ENCODE data around the gene EPS8.

Gene EPS8

DNA sequence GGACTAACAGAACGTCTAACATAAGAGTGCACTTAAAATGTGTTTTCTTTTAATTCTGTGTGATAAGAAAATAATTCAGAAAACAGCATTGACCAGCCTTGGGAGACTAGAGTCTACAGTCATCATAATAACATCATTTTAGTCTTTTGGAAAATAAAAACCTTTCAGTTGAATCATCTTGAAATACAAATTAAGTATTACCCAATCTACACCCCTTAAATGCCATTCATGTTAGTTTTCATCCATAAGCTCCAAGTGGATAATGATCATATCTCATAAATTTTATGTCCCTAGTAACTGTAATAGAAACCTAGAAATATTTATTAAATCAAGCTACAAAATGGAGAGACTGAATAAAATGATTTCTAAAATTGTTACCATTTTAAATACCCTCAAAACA, 32.4 kb downstream of the EPS8 start:
- Histone ChIP-seq H3K36me3 (replicated peaks; ENCODE audit: insufficient read depth, low read length) (no peaks in the 10 kb centered on the region), H3K27me3 (replicated peaks; ENCODE audit: insufficient read depth, low read length) (no peaks in the 10 kb centered on the region), H3F3A (ENCODE audit: insufficient read depth, low read length) (no peaks in the 10 kb centered on the region), H3K79me2 (ENCODE audit: low read length) (no peaks in the 10 kb centered on the region), H3K4me3 (ENCODE audit: low read length) (no peak overlapping the region), H3K9me3 (replicated peaks; ENCODE audit: insufficient read depth, low read length) (no peaks in the 10 kb centered on the region), H3K4me1 (ENCODE audit: low read length) (no peaks in the 10 kb centered on the region), H3K9me2 (replicated peaks; ENCODE audit: insufficient read depth, low read length) (no peaks in the 10 kb centered on the region), H3K4me2 (ENCODE audit: low read depth, low read length) (no peak overlapping the region), H3K27ac (ENCODE audit: low read length) (no peak overlapping the region), H4K20me1 (ENCODE audit: insufficient read depth, low read length) (no peaks in the 10 kb centered on the region), H2AFZ (ENCODE audit: low read length) (no peak overlapping the region), H3K9ac (ENCODE audit: low read length) (no peak overlapping the region)
- TF ChIP-seq, protein P1, sequence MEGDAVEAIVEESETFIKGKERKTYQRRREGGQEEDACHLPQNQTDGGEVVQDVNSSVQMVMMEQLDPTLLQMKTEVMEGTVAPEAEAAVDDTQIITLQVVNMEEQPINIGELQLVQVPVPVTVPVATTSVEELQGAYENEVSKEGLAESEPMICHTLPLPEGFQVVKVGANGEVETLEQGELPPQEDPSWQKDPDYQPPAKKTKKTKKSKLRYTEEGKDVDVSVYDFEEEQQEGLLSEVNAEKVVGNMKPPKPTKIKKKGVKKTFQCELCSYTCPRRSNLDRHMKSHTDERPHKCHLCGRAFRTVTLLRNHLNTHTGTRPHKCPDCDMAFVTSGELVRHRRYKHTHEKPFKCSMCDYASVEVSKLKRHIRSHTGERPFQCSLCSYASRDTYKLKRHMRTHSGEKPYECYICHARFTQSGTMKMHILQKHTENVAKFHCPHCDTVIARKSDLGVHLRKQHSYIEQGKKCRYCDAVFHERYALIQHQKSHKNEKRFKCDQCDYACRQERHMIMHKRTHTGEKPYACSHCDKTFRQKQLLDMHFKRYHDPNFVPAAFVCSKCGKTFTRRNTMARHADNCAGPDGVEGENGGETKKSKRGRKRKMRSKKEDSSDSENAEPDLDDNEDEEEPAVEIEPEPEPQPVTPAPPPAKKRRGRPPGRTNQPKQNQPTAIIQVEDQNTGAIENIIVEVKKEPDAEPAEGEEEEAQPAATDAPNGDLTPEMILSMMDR (IDR thresholded peaks at IDR 0.05; ENCODE audit: low read length), result no peak
- TF ChIP-seq EZH2 (optimal IDR thresholded peaks at IDR 0.05; ENCODE audit: low read depth, low read length), result no peak
- no peak for TF ChIP-seq EZH2phosphoT487 (IDR thresholded peaks at IDR 0.05; ENCODE audit: low read length)
- no peak for DNase-seq

DNA sequence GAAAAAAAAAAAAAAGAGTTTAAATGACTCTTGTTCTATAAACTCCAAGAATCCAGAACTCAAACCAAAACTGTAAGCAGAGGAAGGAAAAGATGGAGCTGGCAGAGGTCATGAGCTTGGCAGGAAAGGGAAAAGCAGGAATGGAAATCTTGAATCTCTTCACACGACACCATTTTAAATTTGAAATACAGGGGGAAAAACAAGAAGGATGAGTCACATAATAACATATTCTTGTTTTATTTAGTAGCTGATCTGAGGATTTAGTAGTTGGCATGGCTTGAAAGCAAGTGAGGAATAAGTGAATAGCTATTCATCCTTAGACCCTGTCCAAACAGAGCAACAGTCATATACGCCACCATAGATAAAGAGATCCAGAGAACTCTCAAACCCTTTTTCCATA, 35.0 kb downstream of the EPS8 start:
- no peaks in the 10 kb centered on the region for H3K79me2 ChIP-seq (ENCODE audit: low read length)
- no peaks in the 10 kb centered on the region for H4K20me1 ChIP-seq (ENCODE audit: insufficient read depth, low read length)
- no peak overlapping the region for H3K9ac ChIP-seq (ENCODE audit: low read length)
- no peak overlapping the region for H3K27ac ChIP-seq (ENCODE audit: low read length)
- no peaks in the 10 kb centered on the region for H3K27me3 ChIP-seq (replicated peaks; ENCODE audit: insufficient read depth, low read length)
- no peaks in the 10 kb centered on the region for H3K36me3 ChIP-seq (replicated peaks; ENCODE audit: insufficient read depth, low read length)
- DNase-seq, result no peak
- no peaks in the 10 kb centered on the region for H3K9me3 ChIP-seq (replicated peaks; ENCODE audit: insufficient read depth, low read length)
- no peaks in the 10 kb centered on the region for H3K9me2 ChIP-seq (replicated peaks; ENCODE audit: insufficient read depth, low read length)
- H3K4me3 ChIP-seq (ENCODE audit: low read length), result no peak overlapping the region
- TF ChIP-seq EZH2phosphoT487 (IDR thresholded peaks at IDR 0.05; ENCODE audit: low read length), result no peak
- TF ChIP-seq, protein P1 (IDR thresholded peaks at IDR 0.05; ENCODE audit: low read length), result no peak
- TF ChIP-seq EZH2 (optimal IDR thresholded peaks at IDR 0.05; ENCODE audit: low read depth, low read length), result no peak
- H3K4me2 ChIP-seq (ENCODE audit: low read depth, low read length), result no peak overlapping the region
- no peaks in the 10 kb centered on the region for H3K4me1 ChIP-seq (ENCODE audit: low read length)
- H2AFZ ChIP-seq (ENCODE audit: low read length), result no peak overlapping the region
- H3F3A ChIP-seq (ENCODE audit: insufficient read depth, low read length), result no peaks in the 10 kb centered on the region

DNA sequence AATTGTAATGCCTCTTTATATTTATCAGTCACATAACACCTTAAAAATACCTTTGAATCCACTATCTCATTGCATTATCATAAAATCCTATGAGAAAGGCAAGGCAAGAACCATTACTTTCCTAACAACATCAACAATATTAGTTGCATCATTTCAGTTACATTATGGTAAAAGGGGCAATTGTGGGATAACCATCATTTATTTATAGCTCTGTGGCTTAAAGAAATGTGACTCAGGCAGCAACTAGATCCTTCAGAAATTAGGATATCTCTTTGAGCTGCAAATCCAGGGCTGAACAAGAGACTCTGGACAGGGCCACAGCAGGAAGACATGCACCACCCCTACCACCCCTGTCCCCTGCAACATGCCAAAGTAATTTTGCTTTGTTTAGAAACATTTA, 36.4 kb downstream of the EPS8 start:
- Histone ChIP-seq H3K9ac (ENCODE audit: low read length) (no peak overlapping the region), H3K4me2 (ENCODE audit: low read depth, low read length) (no peak overlapping the region), H3K9me2 (replicated peaks; ENCODE audit: insufficient read depth, low read length) (no peaks in the 10 kb centered on the region), H3K36me3 (replicated peaks; ENCODE audit: insufficient read depth, low read length) (no peaks in the 10 kb centered on the region), H3K79me2 (ENCODE audit: low read length) (no peaks in the 10 kb centered on the region), H3K27ac (ENCODE audit: low read length) (no peak overlapping the region), H3K4me3 (ENCODE audit: low read length) (no peak overlapping the region), H3K4me1 (ENCODE audit: low read length) (no peaks in the 10 kb centered on the region), H3K27me3 (replicated peaks; ENCODE audit: insufficient read depth, low read length) (no peaks in the 10 kb centered on the region), H2AFZ (ENCODE audit: low read length) (no peak overlapping the region), H3K9me3 (replicated peaks; ENCODE audit: insufficient read depth, low read length) (no peaks in the 10 kb centered on the region), H3F3A (ENCODE audit: insufficient read depth, low read length) (no peaks in the 10 kb centered on the region), H4K20me1 (ENCODE audit: insufficient read depth, low read length) (no peaks in the 10 kb centered on the region)
- no peak for DNase-seq
- TF ChIP-seq EZH2 (optimal IDR thresholded peaks at IDR 0.05; ENCODE audit: low read depth, low read length), result no peak
- TF ChIP-seq EZH2phosphoT487 (IDR thresholded peaks at IDR 0.05; ENCODE audit: low read length), result no peak
- TF ChIP-seq, protein P1 (IDR thresholded peaks at IDR 0.05; ENCODE audit: low read length), result no peak

Measured in MM.1S (cell line).